A549 treated with AZD2906 at 1 μM for 4 hours (cell line): ENCODE results near the gene MBIP. TPM values are rescaled to one million over a fixed set of nuclear protein-coding genes. Genes with fewer than 3 reads are reported as not detected.

Experiments used
- total RNA-seq: library from RNA; stranded (reverse); fragments of 200-300 nt; extraction: Qiagen RNA extraction; gene quantifications from 5 replicates; pipeline ENCODE4 v1.2.3, GENCODE V29; 2022

MBIP gene, protein sequence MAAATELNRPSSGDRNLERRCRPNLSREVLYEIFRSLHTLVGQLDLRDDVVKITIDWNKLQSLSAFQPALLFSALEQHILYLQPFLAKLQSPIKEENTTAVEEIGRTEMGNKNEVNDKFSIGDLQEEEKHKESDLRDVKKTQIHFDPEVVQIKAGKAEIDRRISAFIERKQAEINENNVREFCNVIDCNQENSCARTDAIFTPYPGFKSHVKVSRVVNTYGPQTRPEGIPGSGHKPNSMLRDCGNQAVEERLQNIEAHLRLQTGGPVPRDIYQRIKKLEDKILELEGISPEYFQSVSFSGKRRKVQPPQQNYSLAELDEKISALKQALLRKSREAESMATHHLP
- total RNA-seq = 12.8 to 17.7 TPM (median 14.6 TPM) in 5 replicates

DNA sequence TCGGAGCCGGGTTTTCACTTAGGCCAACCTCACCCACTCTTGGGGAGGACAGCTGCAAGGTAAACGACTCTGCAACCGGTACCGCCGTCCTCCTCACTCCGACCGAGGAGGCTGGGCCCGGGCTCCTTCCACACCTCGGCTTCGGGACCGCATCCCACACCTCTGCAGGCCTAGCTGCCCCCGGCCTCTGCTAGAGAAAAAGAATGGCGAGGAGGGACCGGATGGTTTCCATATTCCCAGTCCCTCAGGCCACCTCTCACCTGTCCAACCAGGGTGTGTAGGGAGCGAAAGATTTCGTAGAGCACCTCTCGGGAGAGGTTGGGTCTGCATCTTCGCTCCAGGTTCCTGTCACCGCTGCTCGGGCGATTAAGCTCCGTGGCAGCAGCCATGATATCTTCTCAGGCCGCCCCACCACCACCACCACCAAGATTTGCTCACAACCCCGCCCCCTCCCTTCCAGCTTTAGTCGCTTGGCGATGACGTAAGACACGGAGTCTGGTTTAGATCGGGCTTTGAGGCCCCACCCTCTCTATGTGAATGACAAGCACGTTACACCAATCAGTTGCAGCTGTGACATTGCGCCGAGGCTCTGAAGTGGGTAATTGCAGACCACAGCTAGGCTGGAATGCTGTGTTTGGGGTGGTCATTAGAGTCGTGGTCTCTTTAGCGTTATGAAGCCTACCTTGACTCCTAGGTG, at the start of gene MBIP:
Gene MBIP (minus strand): TSS at position 438 of the 697 bp plus-strand sequence. CDS start 49 bp downstream, at position 389.

Other genes with a start within 250 kb of the MBIP start
- gene PTCSC3, start 143.9 kb downstream of the MBIP start, total RNA-seq = not detected in 5 replicates
- gene NKX2-1, start 199.6 kb upstream of the MBIP start, total RNA-seq = 0.03 to 0.07 TPM (median 0.06 TPM) in 4 of 5 replicates, not detected in the other